ENCODE results near the gene TFAP2E. TPM values are rescaled to one million over a fixed set of nuclear protein-coding genes. Genes with fewer than 3 reads are reported as not detected.

The TFAP2E gene
- total RNA-seq, 1 donor from 2014 or later, result not detected

DNA sequence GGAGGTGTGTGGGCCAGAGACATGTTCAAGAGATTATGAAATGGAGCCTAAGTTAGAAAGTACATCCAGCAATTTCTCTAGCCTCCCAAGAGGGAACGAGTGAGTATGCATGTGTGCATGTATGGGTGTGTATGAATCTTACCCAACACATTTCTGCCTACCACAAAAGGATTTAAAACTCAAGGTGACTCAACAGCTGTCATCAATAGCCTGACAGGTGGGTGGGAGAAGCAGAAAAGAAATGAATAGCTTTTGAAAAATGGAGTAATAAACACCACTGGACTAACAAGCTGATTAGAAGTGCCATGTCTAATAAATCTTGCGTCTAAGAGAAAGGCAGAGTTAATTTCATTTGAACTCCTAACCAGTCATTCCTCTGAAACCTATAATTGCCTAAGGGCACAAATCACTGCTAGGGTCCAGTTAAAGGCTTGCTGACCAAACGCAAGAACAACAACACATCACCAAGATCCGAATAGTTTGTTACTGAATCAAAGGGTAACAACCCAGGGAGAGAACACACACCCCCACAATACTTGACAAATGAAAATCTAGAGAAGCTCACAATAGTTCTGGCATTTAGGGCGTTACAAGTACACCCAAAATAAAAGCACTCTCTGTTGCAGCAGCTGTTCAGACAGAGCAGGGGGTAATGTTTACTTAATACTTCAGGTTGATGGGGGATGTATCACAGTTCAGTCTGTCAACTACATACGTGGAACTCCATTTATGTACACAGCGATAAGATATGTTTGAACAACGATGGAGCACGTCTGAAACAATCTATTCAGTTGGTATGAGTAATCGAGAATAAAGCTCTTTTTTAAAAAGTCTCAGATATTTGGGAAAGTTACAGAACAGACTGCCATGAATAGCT is 17.3 kb upstream of the TFAP2E start:
- ATAC-seq (no peak), DNase-seq (ENCODE audit: missing footprints) (no peak)
- intact Hi-C loops (cut with DNase I), result loop anchor here (10.0 kb wide), 1 partner anchor 361 kb away; the partner anchor contains the start of gene SFPQ

DNA sequence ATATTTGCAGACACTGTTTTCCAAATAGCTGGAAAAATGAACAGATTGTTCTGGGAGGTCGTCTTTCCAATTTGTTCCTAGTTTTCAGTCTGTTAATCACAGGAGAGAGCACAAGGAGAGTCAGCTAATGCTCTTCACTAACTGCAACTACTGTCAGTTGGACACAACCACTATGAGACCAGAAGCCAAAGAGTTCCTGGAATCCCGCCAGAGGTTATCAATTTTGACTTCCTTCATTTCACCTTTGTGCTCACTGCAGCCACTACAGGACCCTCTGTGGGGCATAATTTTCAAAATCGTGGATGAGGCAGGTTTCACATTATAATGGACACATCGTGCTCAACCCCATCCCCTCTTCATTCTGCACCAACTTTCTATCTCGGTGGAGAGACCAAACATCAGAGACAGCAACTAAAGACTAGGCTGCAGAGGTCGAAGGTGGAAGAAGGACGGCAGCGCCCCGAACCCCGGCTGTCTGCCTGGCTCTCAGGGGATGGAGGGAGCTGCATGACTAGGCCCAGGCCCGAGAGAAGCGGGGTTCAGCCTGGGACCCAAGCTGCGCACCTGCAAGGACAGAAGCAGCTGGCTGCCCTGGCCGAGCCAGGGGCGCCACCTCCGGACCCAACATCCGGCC is 16.5 kb upstream of the TFAP2E start:
- no peak for ATAC-seq
- DNase-seq (ENCODE audit: missing footprints), result no peak
- intact Hi-C loops (cut with DNase I), result loop anchor here (10.0 kb wide), 1 partner anchor 362 kb away; the partner anchor contains the start of gene SFPQ

DNA sequence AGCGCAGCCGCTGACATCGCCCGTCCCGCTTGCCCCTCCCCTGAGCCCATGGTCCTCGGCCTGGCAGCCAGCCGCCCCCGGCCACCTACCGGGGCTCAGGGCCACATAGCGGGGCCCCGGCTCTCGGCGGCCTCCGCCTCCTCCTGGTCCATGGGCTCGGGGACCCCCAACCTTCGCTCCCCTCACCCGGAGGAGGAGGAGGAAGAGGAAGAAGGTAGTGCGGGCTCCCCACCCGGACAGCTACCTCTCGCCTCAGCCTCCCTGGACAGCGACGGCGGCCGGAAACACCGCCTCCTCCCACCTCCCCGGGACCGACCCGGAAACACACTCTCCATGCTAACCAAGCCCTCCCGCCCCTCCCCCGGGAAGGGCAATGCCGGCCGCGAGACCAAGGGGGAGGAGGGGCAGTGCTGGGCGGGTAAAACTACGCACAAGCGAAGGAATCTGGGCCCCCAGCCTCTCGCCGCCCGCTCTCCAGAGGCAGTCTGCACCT is 15.9 kb upstream of the TFAP2E start, which contains the start of gene KIAA0319L:
TSS of gene KIAA0319L (minus strand) at position 286 of the 493 bp plus-strand sequence. CDS start 2,912 bp downstream, outside the sequence.
- intact Hi-C loops (cut with DNase I), result loop anchor here (10.0 kb wide), 1 partner anchor 362 kb away; the partner anchor contains the start of gene SFPQ
- peak; percentile 91 for ATAC-seq
- DNase-seq (ENCODE audit: missing footprints), result peak; percentile 95

DNA sequence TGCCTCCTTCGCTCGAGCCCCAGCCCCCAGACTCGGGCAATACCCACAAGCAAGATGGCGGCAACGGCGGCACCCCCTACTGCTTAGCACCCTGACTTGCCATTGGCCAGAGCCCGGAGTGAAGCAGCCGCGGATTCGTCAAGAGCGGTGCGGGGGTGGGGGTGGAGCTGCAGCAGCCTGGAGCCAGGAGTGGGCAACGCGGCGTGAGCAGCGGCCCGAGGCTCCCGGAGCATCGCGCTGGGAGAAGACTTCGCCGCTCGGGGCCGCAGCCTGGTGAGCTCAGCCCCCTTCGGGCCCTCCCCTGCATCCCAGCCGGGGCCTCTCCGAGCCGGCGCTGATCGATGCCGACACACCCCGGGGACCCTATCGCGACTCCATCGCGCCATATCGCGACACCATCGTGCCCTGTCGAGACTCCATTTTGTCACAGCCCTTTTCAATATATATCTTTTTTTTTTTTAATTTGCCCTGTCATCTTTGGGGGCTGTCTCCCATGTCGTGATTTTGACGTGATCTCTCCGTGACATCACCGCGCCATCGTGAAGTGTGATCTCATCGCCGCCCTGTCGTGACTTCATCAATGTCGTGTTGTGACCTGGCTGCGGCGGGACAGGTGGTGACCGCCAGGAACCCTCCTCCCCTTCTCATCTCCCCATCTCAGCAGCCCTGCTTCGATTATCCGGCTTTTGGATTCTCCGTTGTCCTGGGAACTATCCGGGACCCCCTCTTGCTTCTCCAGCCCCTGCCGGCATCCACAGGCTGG is 15.3 kb upstream of the TFAP2E start, which contains the start of gene NCDN:
TSS of gene NCDN (plus strand) at position 189 of the 763 bp plus-strand sequence. CDS start at position 581, 392 bp downstream.
- peak; percentile 96 for ATAC-seq
- DNase-seq (ENCODE audit: missing footprints), result peak; percentile 98
- intact Hi-C loops (cut with DNase I), result loop anchor here (10.0 kb wide), 1 partner anchor 363 kb away; the partner anchor contains the start of gene SFPQ

DNA sequence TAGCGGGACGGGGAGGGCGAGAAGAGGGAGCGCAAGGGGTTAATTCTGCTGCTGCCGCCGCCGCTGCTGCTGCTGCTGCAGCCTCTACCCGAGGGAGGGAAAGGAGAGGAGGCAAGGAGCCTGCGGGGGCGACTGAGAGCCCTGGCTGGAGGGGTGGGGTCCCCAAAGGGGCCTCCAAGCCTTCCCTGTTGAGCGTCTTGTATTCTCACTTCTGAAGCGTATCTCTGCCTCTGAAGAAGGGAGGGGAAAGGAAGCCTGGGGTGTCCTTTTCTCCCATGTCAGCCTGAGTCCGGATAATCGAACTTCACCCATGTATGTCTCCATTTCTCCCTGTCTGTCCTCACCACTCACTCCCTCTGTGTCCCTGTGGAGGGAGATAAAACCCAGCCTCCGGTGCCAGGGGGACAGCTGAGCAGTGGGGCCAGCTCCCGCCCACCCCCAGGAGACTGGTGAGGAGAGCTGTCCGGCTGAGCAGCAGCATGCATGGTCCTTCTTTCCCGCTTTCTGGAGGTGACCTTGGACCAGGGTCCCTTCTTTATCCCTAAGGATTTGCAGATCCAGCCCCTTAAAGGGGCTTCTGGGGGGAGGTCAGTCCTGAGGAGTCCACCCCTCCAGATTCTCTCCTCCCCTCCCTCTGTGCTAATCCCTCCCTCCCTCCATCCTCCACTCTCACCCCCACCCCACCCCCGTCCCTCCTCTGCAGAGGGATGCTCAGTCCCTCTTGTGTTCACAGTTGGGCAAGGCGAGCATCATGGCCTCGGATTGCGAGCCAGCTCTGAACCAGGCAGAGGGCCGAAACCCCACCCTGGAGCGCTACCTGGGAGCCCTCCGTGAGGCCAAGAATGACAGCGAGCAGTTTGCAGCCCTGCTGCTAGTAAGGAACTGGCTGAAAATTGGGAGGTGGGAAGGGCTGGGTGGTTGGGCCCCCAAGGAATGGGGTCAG is 14.5 kb upstream of the TFAP2E start:
- DNase-seq (ENCODE audit: missing footprints) (no peak), ATAC-seq (no peak)
- intact Hi-C loops (cut with DNase I), result loop anchor here (10.0 kb wide), 1 partner anchor 364 kb away; the partner anchor contains the start of gene SFPQ

DNA sequence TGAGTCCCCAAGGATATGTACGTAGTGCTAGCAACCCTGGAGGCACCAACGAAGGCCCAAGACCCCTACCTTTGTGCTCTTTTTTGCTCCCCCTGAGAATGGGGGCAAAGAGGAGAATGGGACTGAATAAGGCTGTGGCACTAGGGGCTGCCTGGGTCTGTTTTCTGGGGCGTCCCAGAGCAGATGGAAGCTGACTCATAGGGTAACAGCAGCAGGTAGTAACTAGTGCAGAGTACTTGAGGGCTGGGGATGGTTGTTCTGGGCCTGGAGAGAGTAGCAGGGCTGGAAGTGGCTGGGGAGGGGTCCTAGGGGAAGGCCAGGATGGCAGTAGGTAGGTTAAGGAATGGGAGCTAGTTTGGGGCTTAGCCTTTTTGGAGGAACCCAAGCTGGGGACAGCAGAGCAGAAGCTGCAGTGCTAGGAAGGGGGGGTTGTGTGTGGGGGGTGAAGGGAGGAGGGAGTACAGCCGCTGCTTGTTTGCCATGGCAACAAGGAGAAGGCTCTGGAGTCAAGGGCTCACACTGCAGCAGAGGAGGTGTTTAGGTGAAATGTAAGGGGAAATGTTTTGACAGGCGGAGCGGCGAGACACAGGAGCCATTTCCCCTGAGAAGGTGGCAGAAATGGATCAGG is 13.7 kb upstream of the TFAP2E start:
- ATAC-seq (no peak), DNase-seq (ENCODE audit: missing footprints) (no peak)
- intact Hi-C loops (cut with DNase I), result loop anchor here (10.0 kb wide), 1 partner anchor 365 kb away; the partner anchor contains the start of gene SFPQ

DNA sequence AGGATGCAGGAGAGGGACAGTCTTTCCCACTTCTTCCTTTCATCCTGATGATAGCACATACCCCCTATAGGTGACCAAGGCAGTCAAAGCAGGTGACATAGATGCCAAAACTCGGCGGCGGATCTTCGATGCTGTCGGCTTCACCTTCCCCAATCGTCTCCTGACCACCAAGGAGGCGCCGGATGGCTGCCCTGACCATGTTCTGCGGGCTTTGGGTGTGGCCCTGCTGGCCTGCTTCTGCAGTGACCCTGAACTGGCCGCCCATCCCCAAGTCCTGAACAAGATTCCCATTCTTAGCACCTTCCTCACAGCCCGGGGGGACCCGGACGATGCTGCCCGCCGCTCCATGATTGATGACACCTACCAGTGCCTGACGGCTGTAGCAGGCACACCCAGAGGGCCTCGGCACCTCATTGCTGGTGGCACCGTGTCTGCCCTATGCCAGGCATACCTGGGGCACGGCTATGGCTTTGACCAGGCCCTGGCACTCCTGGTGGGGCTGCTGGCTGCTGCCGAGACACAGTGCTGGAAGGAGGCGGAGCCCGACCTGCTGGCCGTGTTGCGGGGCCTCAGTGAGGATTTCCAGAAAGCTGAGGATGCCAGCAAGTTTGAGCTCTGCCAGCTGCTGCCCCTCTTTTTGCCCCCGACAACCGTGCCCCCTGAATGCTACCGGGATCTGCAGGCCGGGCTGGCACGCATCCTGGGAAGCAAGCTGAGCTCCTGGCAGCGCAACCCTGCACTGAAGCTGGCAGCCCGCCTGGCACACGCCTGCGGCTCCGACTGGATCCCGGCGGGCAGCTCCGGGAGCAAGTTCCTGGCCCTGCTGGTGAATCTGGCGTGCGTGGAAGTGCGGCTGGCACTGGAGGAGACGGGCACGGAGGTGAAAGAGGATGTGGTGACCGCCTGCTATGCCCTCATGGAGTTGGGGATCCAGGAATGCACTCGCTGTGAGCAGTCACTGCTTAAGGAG is 12.6 kb upstream of the TFAP2E start:
- DNase-seq (ENCODE audit: missing footprints), result peak; percentile 84
- ATAC-seq, result no peak
- intact Hi-C loops (cut with DNase I), result no loop called here

DNA sequence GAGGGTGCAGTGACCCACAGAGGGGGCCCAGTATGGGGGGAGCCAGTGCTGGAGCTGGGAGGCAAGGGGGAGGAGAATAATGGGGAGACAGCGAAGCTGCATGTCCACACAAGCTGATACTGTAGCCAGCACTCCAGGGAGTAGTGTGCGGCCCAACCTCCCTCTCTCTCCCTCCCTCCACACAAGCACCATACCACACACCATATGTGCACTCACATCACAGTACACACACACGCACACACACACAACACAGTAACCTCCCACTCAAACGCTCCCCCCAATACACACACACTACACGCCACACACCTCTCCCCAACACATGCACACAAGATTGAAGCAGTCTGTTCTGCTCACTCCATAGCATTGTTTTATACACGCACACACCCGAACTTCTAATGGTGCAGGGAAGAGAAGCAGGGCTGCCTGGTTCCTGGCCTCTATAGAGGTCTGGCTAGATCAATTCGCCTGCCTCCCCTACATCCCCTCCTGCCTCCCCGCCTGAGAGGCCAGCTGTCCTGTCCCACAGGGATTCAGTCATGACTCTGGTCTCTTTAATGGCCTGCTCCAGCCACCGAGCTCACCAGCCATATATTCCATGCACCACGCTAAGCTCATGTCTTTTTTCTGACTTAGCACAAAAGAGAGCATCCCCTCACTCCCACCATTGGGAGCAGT is 11.7 kb upstream of the TFAP2E start:
- ATAC-seq, result no peak
- DNase-seq (ENCODE audit: missing footprints), result no peak
- intact Hi-C loops (cut with DNase I), result no loop called here

DNA sequence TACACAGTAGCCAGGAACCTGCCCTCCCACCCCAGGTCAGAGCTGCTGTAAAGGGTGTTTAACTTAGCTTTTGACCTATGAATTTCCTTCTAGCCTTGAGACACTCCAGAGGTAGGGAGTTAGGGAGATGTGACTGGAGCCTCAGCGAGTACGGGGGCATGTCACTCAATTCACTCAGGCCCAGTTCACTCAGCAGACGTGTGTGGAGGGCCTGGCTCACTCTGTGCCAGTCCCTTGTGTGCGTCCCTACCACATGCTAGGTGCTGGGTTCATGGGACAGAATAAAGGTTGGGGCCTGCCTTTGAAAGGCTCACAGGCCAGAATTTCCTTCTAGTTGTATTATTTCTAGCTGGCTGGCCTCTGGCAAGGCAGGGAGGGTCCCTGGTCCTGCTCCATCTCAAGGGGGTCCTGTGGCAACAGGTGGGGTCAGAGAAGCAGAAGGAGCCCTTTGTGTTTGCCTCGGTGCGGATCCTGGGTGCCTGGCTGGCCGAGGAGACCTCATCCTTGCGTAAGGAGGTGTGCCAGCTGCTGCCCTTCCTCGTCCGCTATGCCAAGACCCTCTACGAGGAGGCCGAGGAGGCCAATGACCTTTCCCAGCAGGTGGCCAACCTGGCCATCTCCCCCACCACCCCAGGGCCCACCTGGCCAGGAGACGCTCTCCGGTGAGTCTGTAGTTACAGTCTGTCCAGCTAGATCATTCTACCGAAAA is 11.0 kb upstream of the TFAP2E start:
- DNase-seq (ENCODE audit: missing footprints), result no peak
- intact Hi-C loops (cut with DNase I), result no loop called here
- ATAC-seq, result no peak

DNA sequence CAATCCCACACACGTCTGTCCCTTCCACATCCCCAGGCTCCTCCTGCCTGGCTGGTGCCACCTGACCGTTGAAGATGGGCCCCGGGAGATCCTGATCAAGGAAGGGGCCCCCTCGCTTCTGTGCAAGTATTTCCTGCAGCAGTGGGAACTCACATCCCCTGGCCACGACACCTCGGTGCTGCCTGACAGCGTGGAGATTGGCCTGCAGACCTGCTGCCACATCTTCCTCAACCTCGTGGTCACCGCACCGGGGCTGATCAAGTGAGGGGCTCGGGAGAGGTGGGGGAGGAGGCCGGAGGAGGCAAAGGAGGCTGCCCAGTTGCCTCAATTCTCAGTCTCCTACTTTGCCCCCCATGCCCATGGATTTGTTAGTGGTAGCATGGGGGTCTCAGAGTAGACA is 9.9 kb upstream of the TFAP2E start:
- no peak for ATAC-seq
- intact Hi-C loops (cut with DNase I), result no loop called here
- DNase-seq (ENCODE audit: missing footprints), result no peak

DNA sequence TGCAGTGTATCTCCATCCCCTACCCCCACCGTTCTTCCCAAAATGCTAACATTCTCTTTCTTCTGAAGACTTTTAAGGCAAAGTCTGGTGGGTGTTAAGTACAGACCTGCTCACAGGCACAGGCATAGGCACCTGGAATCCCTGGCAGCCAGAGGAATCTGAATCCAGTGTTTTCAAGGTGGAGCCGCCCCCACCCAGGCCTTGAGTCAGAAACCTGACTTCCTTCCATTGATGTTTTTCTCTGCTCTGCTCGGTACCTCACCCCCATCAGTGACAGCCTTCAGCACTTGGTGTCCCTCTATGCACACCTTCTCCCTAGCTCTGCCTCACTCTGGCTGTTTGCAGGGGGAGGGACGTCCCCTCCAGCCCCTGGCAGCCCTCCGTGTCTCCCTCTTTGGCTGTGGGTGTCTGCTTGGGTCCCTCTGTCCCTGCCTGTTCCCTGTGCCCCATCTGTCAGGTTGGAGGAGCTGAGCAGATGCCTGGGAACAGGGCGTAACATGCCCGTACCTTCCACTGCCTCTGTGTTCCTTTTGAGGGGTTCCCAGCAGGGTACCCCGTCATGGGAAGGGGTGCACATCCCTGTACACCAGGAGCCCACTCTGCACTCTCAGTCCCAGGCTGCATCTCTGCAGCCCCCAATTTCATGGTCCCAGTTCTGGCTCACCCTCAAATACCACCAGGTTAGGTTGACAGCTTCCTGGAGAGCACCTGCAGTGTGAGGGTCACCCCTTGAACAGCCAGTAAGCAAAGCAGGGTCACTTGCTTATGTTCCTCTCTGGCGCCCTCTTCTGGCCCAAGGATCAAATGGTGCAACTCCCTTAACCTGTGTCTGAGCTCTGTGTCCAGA is 8.9 kb upstream of the TFAP2E start:
- intact Hi-C loops (cut with DNase I), result loop anchor here (1.0 kb wide), 1 partner anchor 113 kb away; no protein-coding TSS in a partner anchor
- ATAC-seq, result peak; percentile 35
- DNase-seq (ENCODE audit: missing footprints), result peak; percentile 83

DNA sequence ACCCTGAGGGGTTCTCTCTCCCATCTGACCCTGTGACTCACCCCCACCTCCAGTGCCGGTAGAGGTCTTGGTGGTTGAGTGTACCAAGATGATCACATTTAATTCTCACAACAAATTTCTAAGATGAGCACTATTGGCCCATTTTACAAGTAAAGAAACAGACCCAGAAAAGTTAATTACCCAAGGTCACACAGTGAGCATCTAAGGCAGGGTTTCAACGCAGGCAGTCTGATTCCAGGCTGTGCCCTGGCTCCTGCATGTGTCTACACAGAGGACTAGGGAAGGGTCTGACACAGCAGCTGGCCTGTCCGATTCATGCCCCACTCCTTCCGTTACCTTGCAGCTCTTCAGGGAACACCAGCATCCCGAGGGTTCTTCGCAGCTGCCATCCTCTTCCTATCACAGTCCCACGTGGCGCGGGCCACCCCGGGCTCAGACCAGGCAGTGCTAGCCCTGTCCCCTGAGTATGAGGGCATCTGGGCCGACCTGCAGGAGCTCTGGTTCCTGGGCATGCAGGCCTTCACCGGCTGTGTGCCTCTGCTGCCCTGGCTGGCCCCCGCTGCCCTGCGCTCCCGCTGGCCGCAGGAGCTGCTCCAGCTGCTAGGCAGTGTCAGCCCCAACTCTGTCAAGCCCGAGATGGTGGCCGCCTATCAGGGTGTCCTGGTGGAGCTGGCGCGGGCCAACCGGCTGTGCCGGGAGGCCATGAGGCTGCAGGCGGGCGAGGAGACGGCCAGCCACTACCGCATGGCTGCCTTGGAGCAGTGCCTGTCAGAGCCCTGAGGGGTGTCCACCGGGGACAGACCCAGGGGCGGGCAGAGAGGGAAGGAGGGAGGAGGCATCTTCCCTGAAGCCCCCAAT is 8.0 kb upstream of the TFAP2E start:
- intact Hi-C loops (cut with DNase I), result loop anchor here (1.0 kb wide), 1 partner anchor 114 kb away; no protein-coding TSS in a partner anchor
- DNase-seq (ENCODE audit: missing footprints) (no peak), ATAC-seq (no peak)

DNA sequence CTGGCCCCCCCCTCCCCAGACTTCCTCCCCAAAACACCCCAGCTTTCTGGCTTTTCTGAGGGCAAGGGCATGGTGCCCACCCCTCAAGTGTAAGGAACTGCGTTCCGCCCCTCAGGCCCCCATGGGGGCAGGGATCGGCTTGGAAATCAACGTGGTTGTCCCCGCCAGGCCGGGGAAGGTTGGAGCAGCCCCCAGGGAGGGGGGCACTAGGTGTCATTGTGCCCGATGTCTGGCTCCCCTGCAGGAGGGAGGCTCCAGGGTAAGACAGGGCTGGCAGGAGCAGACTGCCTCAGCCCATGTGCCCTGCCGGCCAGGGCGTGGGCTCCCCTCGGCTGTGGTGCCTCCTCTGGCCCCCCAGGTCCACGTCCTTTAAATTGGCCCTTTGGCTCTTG is 7.4 kb upstream of the TFAP2E start:
- ATAC-seq, result no peak
- DNase-seq (ENCODE audit: missing footprints), result no peak
- intact Hi-C loops (cut with DNase I), result no loop called here
